CD8-positive, alpha-beta memory T cell (primary cell): Measurements from ENCODE around the gene CTXN3. TPM values are rescaled to one million over a fixed set of nuclear protein-coding genes. Genes with fewer than 3 reads are reported as not detected.
"Not testable (repeated sequence)": the region's sequence is repeated elsewhere in the genome, so short reads cannot be mapped to it uniquely, and the experiment has no call there.

Experiments used
- CTCF ChIA-PET: fragments of 350-600 bp; sonication (Branson Sonifier 250); formaldehyde crosslinking; loops from one replicate; lab custom pipeline; 2021; ENCODE audit warnings: antibody characterized with exemption; lab: Charles Lee
- POLR2A ChIA-PET: fragments of 350-600 bp; sonication (Branson Sonifier 250); formaldehyde crosslinking; loops from one replicate; lab custom pipeline; 2021; ENCODE audit warnings: antibody characterized with exemption; lab: Charles Lee
- DNase-seq, 5 donors: peaks; one replicate each; pipeline versions ENCODE4 v3.0.0 to v3.0.0-alpha.2; 2020 to 2022; ENCODE audit warnings: mixed read lengths in 1 of 5
- H3K27ac ChIP-seq: one replicate; pipeline ENCODE4 v1.7.0; 2013; ENCODE audit warnings: low read depth, mild to moderate bottlenecking, low read length, moderate library complexity
- H3K27me3 ChIP-seq: 2 replicates; pipeline ENCODE4 v1.7.0; 2013; ENCODE audit warnings: low read length, mild to moderate bottlenecking; ENCODE audit not compliant: insufficient read depth, poor library complexity, severe bottlenecking
- H3K36me3 ChIP-seq: 2 replicates; pipeline ENCODE4 v1.7.0; 2013; ENCODE audit warnings: mild to moderate bottlenecking, low read length, moderate library complexity; ENCODE audit not compliant: insufficient read depth
- H3K4me1 ChIP-seq: 2 replicates; pipeline ENCODE4 v1.7.0; 2013; ENCODE audit warnings: mild to moderate bottlenecking, low read length, moderate library complexity; ENCODE audit not compliant: insufficient read depth
- H3K4me3 ChIP-seq: 2 replicates; pipeline ENCODE4 v1.7.0; 2013; ENCODE audit warnings: mild to moderate bottlenecking, low read length
- H3K9me3 ChIP-seq: 2 replicates; pipeline ENCODE4 v1.7.0; 2013; ENCODE audit warnings: mild to moderate bottlenecking, low read length
- H3K27ac Mint-ChIP-seq, 8 donors: one replicate each; pipeline ENCODE4 v1.8.0; 2020 to 2021; ENCODE audit warnings: mixed read lengths in 8 of 8, mild to moderate bottlenecking in 6 of 8, inconsistent platforms in 3 of 8, moderate library complexity in 3 of 8
- H3K27me3 Mint-ChIP-seq, 2 donors: one replicate each; pipeline ENCODE4 v1.8.0; 2020 to 2021; ENCODE audit warnings: mixed read lengths in 2 of 2, mild to moderate bottlenecking in 1 of 2, moderate library complexity in 1 of 2
- H3K36me3 Mint-ChIP-seq, 3 donors: one replicate each; pipeline ENCODE4 v1.8.0; 2020 to 2021; ENCODE audit warnings: mixed read lengths in 3 of 3, inconsistent platforms in 1 of 3, mild to moderate bottlenecking in 1 of 3
- H3K4me1 Mint-ChIP-seq, 3 donors: one replicate each; pipeline ENCODE4 v1.8.0; 2020 to 2021; ENCODE audit warnings: mixed read lengths in 3 of 3, inconsistent platforms in 1 of 3, mild to moderate bottlenecking in 1 of 3
- H3K4me3 Mint-ChIP-seq, 7 donors: one replicate each; pipeline ENCODE4 v1.8.0; 2020 to 2021; ENCODE audit warnings: mixed read lengths in 7 of 7, mild to moderate bottlenecking in 6 of 7, moderate library complexity in 4 of 7, inconsistent platforms in 2 of 7
- H3K9me3 Mint-ChIP-seq, 5 donors: one replicate each; pipeline ENCODE4 v1.8.0; 2020 to 2022; ENCODE audit warnings: mixed read lengths in 5 of 5, mild to moderate bottlenecking in 3 of 5, moderate library complexity in 2 of 5, inconsistent platforms in 1 of 5
- polyA plus RNA-seq: library from polyadenylated mRNA; unstranded; fragments of 300-500 nt; fragmentation: Illumina TruSeq; gene quantifications from one replicate; pipeline ENCODE4 v1.2.3, GENCODE V29; 2021
- total RNA-seq, 2 experiments: library from RNA; stranded (reverse); gene quantifications; one replicate each; pipeline ENCODE4 v1.2.3, GENCODE V29; 2021

CTXN3 gene
- total and polyA plus RNA-seq, 3 experiments from 2014 or later: not detected

- no peaks in the 10 kb centered on the region for H3K36me3 ChIP-seq
- Mint-ChIP-seq H3K4me1 (no peaks in the 10 kb centered on the region), H3K27me3 (peaks cover 3 to 10% of the 10 kb centered on the region in 2 donors), H3K36me3 (no peaks in the 10 kb centered on the region), H3K4me3 (no peak overlapping the region), H3K9me3 (peaks cover 0 to 2% (median 0%) of the 10 kb centered on the region in 5 donors), H3K27ac (peak overlapping the region in 1 of 8 donors; percentile 1)
- no peaks in the 10 kb centered on the region for H3K4me1 ChIP-seq
- ChIA-PET POLR2A (no interaction called here), CTCF (no interaction called here)
- H3K27ac ChIP-seq: no peak overlapping the region
- no peak for DNase-seq
- no peak overlapping the region for H3K4me3 ChIP-seq
- no peaks in the 10 kb centered on the region for H3K27me3 ChIP-seq
- no peaks in the 10 kb centered on the region for H3K9me3 ChIP-seq
Observed at GRCh38 chr5:127660047-127660733, 11.3 kb downstream of the CTXN3 start.

- Mint-ChIP-seq H3K36me3 (no peaks in the 10 kb centered on the region), H3K4me1 (no peaks in the 10 kb centered on the region), H3K27me3 (peaks cover 0 to 2% of the 10 kb centered on the region in 2 donors), H3K27ac (no peak overlapping the region), H3K9me3 (peaks cover 0 to 2% (median 0%) of the 10 kb centered on the region in 5 donors), H3K4me3 (no peak overlapping the region)
- no peaks in the 10 kb centered on the region for H3K4me1 ChIP-seq
- no peak overlapping the region for H3K27ac ChIP-seq
- H3K27me3 ChIP-seq: no peaks in the 10 kb centered on the region
- ChIA-PET CTCF (no interaction called here), POLR2A (no interaction called here)
- no peak overlapping the region for H3K4me3 ChIP-seq
- H3K9me3 ChIP-seq: no peaks in the 10 kb centered on the region
- H3K36me3 ChIP-seq: no peaks in the 10 kb centered on the region
- DNase-seq: no peak
Observed at GRCh38 chr5:127664093-127664492, 15.2 kb downstream of the CTXN3 start.

GRCh38 chr5:127665641-127666040 is 16.8 kb downstream of the CTXN3 start:
- Histone ChIP-seq H3K4me1 (no peaks in the 10 kb centered on the region), H3K27me3 (no peaks in the 10 kb centered on the region), H3K9me3 (no peaks in the 10 kb centered on the region), H3K27ac (no peak overlapping the region), H3K36me3 (no peaks in the 10 kb centered on the region), H3K4me3 (no peak overlapping the region)
- no peaks in the 10 kb centered on the region for H3K36me3 Mint-ChIP-seq
- no peak overlapping the region for H3K4me3 Mint-ChIP-seq
- H3K27me3 Mint-ChIP-seq: peaks cover 0 to 1% of the 10 kb centered on the region in 2 donors
- no peaks in the 10 kb centered on the region for H3K4me1 Mint-ChIP-seq
- DNase-seq: no peak
- H3K27ac Mint-ChIP-seq: no peak overlapping the region
- CTCF ChIA-PET: no interaction called here
- POLR2A ChIA-PET: no interaction called here
- no peaks in the 10 kb centered on the region for H3K9me3 Mint-ChIP-seq

- POLR2A ChIA-PET: no interaction called here
Observed at GRCh38 chr5:127666043-127666716, 17.3 kb downstream of the CTXN3 start.

GRCh38 chr5:127667926-127668325 is 19.0 kb downstream of the CTXN3 start:
- no peak overlapping the region for H3K4me3 Mint-ChIP-seq
- Histone ChIP-seq H3K27ac (no peak overlapping the region), H3K4me1 (no peaks in the 10 kb centered on the region), H3K36me3 (no peaks in the 10 kb centered on the region), H3K4me3 (no peak overlapping the region), H3K9me3 (no peaks in the 10 kb centered on the region), H3K27me3 (no peaks in the 10 kb centered on the region)
- H3K4me1 Mint-ChIP-seq: no peaks in the 10 kb centered on the region
- POLR2A ChIA-PET: no interaction called here
- H3K27ac Mint-ChIP-seq: no peak overlapping the region
- H3K27me3 Mint-ChIP-seq: peaks cover 0 to 1% of the 10 kb centered on the region in 2 donors
- no peak for DNase-seq
- H3K36me3 Mint-ChIP-seq: no peaks in the 10 kb centered on the region
- H3K9me3 Mint-ChIP-seq: no peaks in the 10 kb centered on the region
- CTCF ChIA-PET: no interaction called here

More at GRCh38 chr5:127666043-127666716, 17.3 kb downstream of the CTXN3 start:
- Mint-ChIP-seq H3K36me3 (no peaks in the 10 kb centered on the region), H3K4me1 (no peaks in the 10 kb centered on the region), H3K4me3 (no peak overlapping the region), H3K9me3 (no peaks in the 10 kb centered on the region), H3K27me3 (peaks cover 0 to 1% of the 10 kb centered on the region in 2 donors), H3K27ac (no peak overlapping the region)
- Histone ChIP-seq H3K4me3 (no peak overlapping the region), H3K36me3 (no peaks in the 10 kb centered on the region), H3K27ac (no peak overlapping the region), H3K9me3 (no peaks in the 10 kb centered on the region), H3K4me1 (no peaks in the 10 kb centered on the region), H3K27me3 (no peaks in the 10 kb centered on the region)
- CTCF ChIA-PET: no interaction called here
- no peak for DNase-seq

- Mint-ChIP-seq H3K9me3 (no peaks in the 10 kb centered on the region), H3K27ac (no peak overlapping the region), H3K4me3 (no peak overlapping the region), H3K36me3 (no peaks in the 10 kb centered on the region), H3K4me1 (no peaks in the 10 kb centered on the region), H3K27me3 (peaks cover 0 to 1% of the 10 kb centered on the region in 2 donors)
- Histone ChIP-seq H3K4me3 (no peak overlapping the region), H3K9me3 (no peaks in the 10 kb centered on the region), H3K27ac (no peak overlapping the region), H3K36me3 (no peaks in the 10 kb centered on the region), H3K4me1 (no peaks in the 10 kb centered on the region), H3K27me3 (no peaks in the 10 kb centered on the region)
- ChIA-PET POLR2A (no interaction called here), CTCF (interaction anchor here (1.4 kb wide), 1 partner anchor 10 kb away, joined by 3 read pairs; no protein-coding TSS in a partner anchor)
- no peak for DNase-seq
Observed at GRCh38 chr5:127671218-127671617, 22.3 kb downstream of the CTXN3 start.

GRCh38 chr5:127673117-127673800 is 24.4 kb downstream of the CTXN3 start:
- Mint-ChIP-seq H3K27ac (no peak overlapping the region), H3K4me1 (no peaks in the 10 kb centered on the region), H3K36me3 (no peaks in the 10 kb centered on the region), H3K4me3 (no peak overlapping the region), H3K9me3 (no peaks in the 10 kb centered on the region), H3K27me3 (peaks cover 0 to 1% of the 10 kb centered on the region in 2 donors)
- Histone ChIP-seq H3K4me1 (no peaks in the 10 kb centered on the region), H3K4me3 (no peak overlapping the region), H3K9me3 (no peaks in the 10 kb centered on the region), H3K27me3 (no peaks in the 10 kb centered on the region), H3K36me3 (no peaks in the 10 kb centered on the region), H3K27ac (no peak overlapping the region)
- ChIA-PET CTCF (no interaction called here), POLR2A (no interaction called here)
- DNase-seq: no peak

GRCh38 chr5:127676951-127677350 is 28.1 kb downstream of the CTXN3 start:
- H3K27ac Mint-ChIP-seq, POLR2A ChIA-PET: not testable (repeated sequence)

More at GRCh38 chr5:127676951-127677350, 28.1 kb downstream of the CTXN3 start:
- H3K4me3 Mint-ChIP-seq, H3K36me3 ChIP-seq, H3K27me3 ChIP-seq, H3K9me3 ChIP-seq, H3K4me1 Mint-ChIP-seq, H3K27ac ChIP-seq, DNase-seq, CTCF ChIA-PET, H3K4me3 ChIP-seq, H3K9me3 Mint-ChIP-seq, H3K36me3 Mint-ChIP-seq, H3K27me3 Mint-ChIP-seq, H3K4me1 ChIP-seq: not testable (repeated sequence)
